ENCODE results near the gene DLL3.

Gene DLL3

GRCh38 chr19:39481676-39482075, 17.1 kb upstream of the DLL3 start:
- no peak for DNase-seq (ENCODE audit: low read depth in 2 of 2)

GRCh38 chr19:39483141-39483540, 15.6 kb upstream of the DLL3 start:
- no peak for DNase-seq (ENCODE audit: low read depth in 2 of 2)

GRCh38 chr19:39489756-39490155, 9.0 kb upstream of the DLL3 start:
- DNase-seq (ENCODE audit: low read depth in 2 of 2): no peak

- no peak for DNase-seq (ENCODE audit: low read depth in 2 of 2)
Measured at GRCh38 chr19:39492225-39492624, 6.5 kb upstream of the DLL3 start.

- no peak for DNase-seq (ENCODE audit: low read depth in 2 of 2)
Measured at GRCh38 chr19:39492788-39493187, 6.0 kb upstream of the DLL3 start.

- DNase-seq (ENCODE audit: low read depth in 2 of 2): no peak
Measured at GRCh38 chr19:39494661-39495060, 4.1 kb upstream of the DLL3 start.

GRCh38 chr19:39496063-39496462, 2.7 kb upstream of the DLL3 start:
- no peak for DNase-seq (ENCODE audit: low read depth in 2 of 2)

- no peak for DNase-seq (ENCODE audit: low read depth in 2 of 2)
Measured at GRCh38 chr19:39497701-39497995, 1.1 kb upstream of the DLL3 start.

- DNase-seq (ENCODE audit: low read depth in 2 of 2): no peak
Measured at GRCh38 chr19:39497996-39498797, 550 bp upstream of the DLL3 start.

- no peak for DNase-seq (ENCODE audit: low read depth in 2 of 2)
Measured at GRCh38 chr19:39499932-39500331, 1.2 kb downstream of the DLL3 start.

GRCh38 chr19:39500543-39500942, 1.8 kb downstream of the DLL3 start:
- no peak for DNase-seq (ENCODE audit: low read depth in 2 of 2)

- no peak for DNase-seq (ENCODE audit: low read depth in 2 of 2)
Measured at GRCh38 chr19:39501340-39501739, 2.6 kb downstream of the DLL3 start.

- peak; percentile 51 to 53 for DNase-seq (ENCODE audit: low read depth in 2 of 2)
Measured at GRCh38 chr19:39502640-39503417, 4.1 kb downstream of the DLL3 start.

- DNase-seq (ENCODE audit: low read depth in 2 of 2): no peak
Measured at GRCh38 chr19:39506598-39506943, 7.8 kb downstream of the DLL3 start.

GRCh38 chr19:39506944-39507714, 8.4 kb downstream of the DLL3 start:
- no peak for DNase-seq (ENCODE audit: low read depth in 2 of 2)

- no peak for DNase-seq (ENCODE audit: low read depth in 2 of 2)
Measured at GRCh38 chr19:39507715-39508364, 9.1 kb downstream of the DLL3 start.

- DNase-seq (ENCODE audit: low read depth in 2 of 2): no peak
Measured at GRCh38 chr19:39508629-39509028, 9.9 kb downstream of the DLL3 start.

GRCh38 chr19:39509233-39509632, 10.5 kb downstream of the DLL3 start:
- DNase-seq (ENCODE audit: low read depth in 2 of 2): no peak

GRCh38 chr19:39512988-39513387, 14.2 kb downstream of the DLL3 start:
- DNase-seq (ENCODE audit: low read depth in 2 of 2): no peak

GRCh38 chr19:39514840-39515550, 16.2 kb downstream of the DLL3 start, which contains the start of gene SELENOV:
TSS of gene SELENOV (plus strand) at chr19:39515139. CDS start at chr19:39515213, 74 bp downstream.
- no peak for DNase-seq (ENCODE audit: low read depth in 2 of 2)

- no peak for DNase-seq (ENCODE audit: low read depth in 2 of 2)
Measured at GRCh38 chr19:39515551-39516191, 16.9 kb downstream of the DLL3 start.
